AG04449 (cell line): ENCODE data around the gene FRMPD1.

Experiments used
- CTCF ChIA-PET: fragments of 350-600 bp; formaldehyde crosslinking; extraction: SDS; loops from one replicate; lab custom pipeline; 2021; ENCODE audit warnings: antibody characterized with exemption; lab: Yijun Ruan, JAX
- POLR2A ChIA-PET: fragments of 400-600, 350-600 bp; formaldehyde crosslinking; extraction: SDS; loops from one replicate; lab custom pipeline; 2020; ENCODE audit warnings: antibody characterized with exemption, inconsistent platforms; lab: Yijun Ruan, JAX
- DNase-seq: peaks from one replicate; pipeline ENCODE4 v3.0.0-alpha.2; 2010; ENCODE audit warnings: low read depth, low spot score
- H3K4me3 ChIP-seq: 2 replicates; pipeline ENCODE4 v1.5.1; 2011; ENCODE audit warnings: low read depth, mild to moderate bottlenecking, control low read depth, low read length
- CTCF ChIP-seq: IDR thresholded peaks from one replicate; pipeline ENCODE4 v1.5.1; 2011; ENCODE audit warnings: mild to moderate bottlenecking, moderate library complexity, low read length, control low read depth, inconsistent platforms; ENCODE audit not compliant: insufficient read depth; ENCODE audit errors: missing control alignments

The FRMPD1 gene

GRCh38 chr9:37620396-37620795 is 30.4 kb upstream of the FRMPD1 start:
- no peak for TF ChIP-seq CTCF
- CTCF ChIA-PET: no interaction called here
- no peak overlapping the region for H3K4me3 ChIP-seq
- POLR2A ChIA-PET: no interaction called here
- DNase-seq: no peak

GRCh38 chr9:37621273-37622121 is 29.3 kb upstream of the FRMPD1 start:
- no peak overlapping the region for H3K4me3 ChIP-seq
- no peak for DNase-seq
- ChIA-PET CTCF (interaction anchor here (0.7 to 1.9 kb wide), 2 partner anchors 9 to 26 kb away, joined by 3 to 4 read pairs; no protein-coding TSS in a partner anchor), POLR2A (interaction anchor here (0.6 kb wide), 1 partner anchor 189 kb away, joined by 3 read pairs; no protein-coding TSS in a partner anchor)
- TF ChIP-seq CTCF: no peak

GRCh38 chr9:37622462-37622861 is 28.3 kb upstream of the FRMPD1 start:
- no peak for TF ChIP-seq CTCF
- ChIA-PET POLR2A (no interaction called here), CTCF (interaction anchor here (0.7 to 1.9 kb wide), 3 partner anchors 8 to 25 kb away, joined by 3 to 4 read pairs (median 3); no protein-coding TSS in a partner anchor)
- no peak overlapping the region for H3K4me3 ChIP-seq
- no peak for DNase-seq

- no peak for DNase-seq
- ChIA-PET POLR2A (no interaction called here), CTCF (interaction anchor here (1.2 to 1.8 kb wide), 2 partner anchors 15 to 29 kb away, joined by 3 to 4 read pairs; no protein-coding TSS in a partner anchor)
- no peak for TF ChIP-seq CTCF
- H3K4me3 ChIP-seq: no peak overlapping the region
Measured at GRCh38 chr9:37623267-37623666, 27.5 kb upstream of the FRMPD1 start.

- no peak overlapping the region for H3K4me3 ChIP-seq
- no peak for TF ChIP-seq CTCF
- ChIA-PET CTCF (interaction anchor here (1.3 to 1.8 kb wide), 2 partner anchors 30 to 43 kb away, joined by 3 to 4 read pairs; no protein-coding TSS in a partner anchor), POLR2A (no interaction called here)
- no peak for DNase-seq
Measured at GRCh38 chr9:37624073-37624472, 26.7 kb upstream of the FRMPD1 start.
